Immature natural killer cell (primary cell): Measurements from ENCODE around the gene PRAC2. TPM values are rescaled to one million over a fixed set of nuclear protein-coding genes. Genes with fewer than 3 reads are reported as not detected.
"Not testable (repeated sequence)": the region's sequence is repeated elsewhere in the genome, so short reads cannot be mapped to it uniquely, and the experiment has no call there.

Source experiments
- DNase-seq, 3 donors: peaks; one replicate each; pipeline ENCODE4 v3.0.0; 2022; ENCODE audit warnings: mixed read lengths in 1 of 3
- H3K27ac Mint-ChIP-seq, 6 donors: one replicate each; pipeline ENCODE4 v1.8.0; 2020; ENCODE audit warnings: mixed read lengths in 6 of 6, mild to moderate bottlenecking in 5 of 6, inconsistent platforms in 4 of 6, moderate library complexity in 3 of 6
- H3K27me3 Mint-ChIP-seq, 3 donors: one replicate each; pipeline ENCODE4 v1.8.0; 2020 to 2021; ENCODE audit warnings: low read depth in 3 of 3, mild to moderate bottlenecking in 3 of 3, mixed read lengths in 3 of 3, moderate library complexity in 3 of 3, inconsistent platforms in 1 of 3
- H3K36me3 Mint-ChIP-seq, 3 donors: one replicate each; pipeline ENCODE4 v1.8.0; 2020; ENCODE audit warnings: mixed read lengths in 3 of 3, inconsistent platforms in 2 of 3, mild to moderate bottlenecking in 2 of 3
- H3K4me1 Mint-ChIP-seq, 2 donors: one replicate each; pipeline ENCODE4 v1.8.0; 2020; ENCODE audit warnings: inconsistent platforms in 2 of 2, mild to moderate bottlenecking in 2 of 2, mixed read lengths in 2 of 2, moderate library complexity in 1 of 2
- H3K4me3 Mint-ChIP-seq, 5 donors: one replicate each; pipeline ENCODE4 v1.8.0; 2020; ENCODE audit warnings: mild to moderate bottlenecking in 5 of 5, mixed read lengths in 5 of 5, inconsistent platforms in 3 of 5, moderate library complexity in 3 of 5
- H3K9me3 Mint-ChIP-seq, 6 donors: one replicate each; pipeline ENCODE4 v1.8.0; 2020; ENCODE audit warnings: mild to moderate bottlenecking in 6 of 6, mixed read lengths in 6 of 6, inconsistent platforms in 4 of 6, moderate library complexity in 3 of 6
- polyA plus RNA-seq, 3 donors: library from polyadenylated mRNA; unstranded; fragments of 300-500 nt; fragmentation: Illumina TruSeq; gene quantifications; one replicate each; pipeline ENCODE4 v1.2.3, GENCODE V29; 2021

Gene PRAC2
- polyA plus RNA-seq, 3 donors from 2014 or later = not detected

DNA sequence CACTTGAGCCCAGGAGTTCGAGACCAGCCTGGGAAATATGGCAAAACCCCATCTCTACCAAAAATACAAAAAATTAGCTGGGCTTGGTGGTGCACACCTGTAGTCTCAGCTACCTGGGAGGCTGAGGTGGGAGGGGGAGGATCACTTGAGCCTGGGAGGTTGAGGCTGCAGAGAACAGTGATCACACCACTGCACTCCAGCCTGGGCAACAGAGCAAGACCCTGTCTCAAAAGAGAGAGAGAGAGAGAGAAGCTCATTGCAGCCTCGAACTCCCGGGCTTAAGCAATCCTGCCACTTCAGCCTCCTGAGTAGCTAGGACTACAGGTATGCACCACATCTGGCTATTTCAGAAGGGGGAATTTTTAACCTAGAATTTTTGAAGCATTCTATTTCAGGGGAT, 6.4 kb upstream of the PRAC2 start:
- not testable (repeated sequence) for H3K4me3 Mint-ChIP-seq, H3K36me3 Mint-ChIP-seq, H3K9me3 Mint-ChIP-seq, H3K27ac Mint-ChIP-seq, DNase-seq
- peaks cover 41 to 47% (median 43%) of the 10 kb centered on the region in 3 donors for H3K27me3 Mint-ChIP-seq
- H3K4me1 Mint-ChIP-seq = peaks cover 13 to 25% of the 10 kb centered on the region in 2 donors

- H3K36me3 Mint-ChIP-seq = peaks cover 0 to 3% (median 0%) of the 10 kb centered on the region in 3 donors
- peaks cover 14 to 25% of the 10 kb centered on the region in 2 donors for H3K4me1 Mint-ChIP-seq
- H3K27ac Mint-ChIP-seq = no peak overlapping the region
- peaks cover 39 to 56% (median 52%) of the 10 kb centered on the region in 3 donors for H3K27me3 Mint-ChIP-seq
- H3K4me3 Mint-ChIP-seq = no peak overlapping the region
- no peak for DNase-seq
- H3K9me3 Mint-ChIP-seq = peaks cover 0 to 2% (median 0%) of the 10 kb centered on the region in 6 donors
These were observed 5.4 kb upstream of the PRAC2 start for GRCh38 chr17:48717367-48718226.

GRCh38 chr17:48718227-48718760, 4.7 kb upstream of the PRAC2 start:
- Mint-ChIP-seq H3K9me3 (peaks cover 0 to 2% (median 0%) of the 10 kb centered on the region in 6 donors), H3K27me3 (peaks cover 40 to 59% (median 58%) of the 10 kb centered on the region in 3 donors), H3K36me3 (peaks cover 0 to 3% (median 0%) of the 10 kb centered on the region in 3 donors), H3K4me1 (peaks cover 17 to 29% of the 10 kb centered on the region in 2 donors), H3K27ac (no peak overlapping the region), H3K4me3 (peak overlapping the region in 2 of 5 donors; percentile 41 to 42)
- no peak for DNase-seq

- H3K36me3 Mint-ChIP-seq = peaks cover 0 to 3% (median 0%) of the 10 kb centered on the region in 3 donors
- H3K27me3 Mint-ChIP-seq = peaks cover 42 to 66% (median 65%) of the 10 kb centered on the region in 3 donors
- H3K4me1 Mint-ChIP-seq = peaks cover 24 to 37% of the 10 kb centered on the region in 2 donors
- peak overlapping the region in 3 of 5 donors; percentile 30 to 55 (median 51) for H3K4me3 Mint-ChIP-seq
- DNase-seq = no peak
- H3K9me3 Mint-ChIP-seq = peaks cover 0 to 2% (median 0%) of the 10 kb centered on the region in 6 donors
- no peak overlapping the region for H3K27ac Mint-ChIP-seq
These were observed 4.0 kb upstream of the PRAC2 start for GRCh38 chr17:48718761-48719641.

- Mint-ChIP-seq H3K27me3 (peaks cover 46 to 73% (median 69%) of the 10 kb centered on the region in 3 donors), H3K9me3 (peaks cover 0 to 2% (median 0%) of the 10 kb centered on the region in 6 donors), H3K27ac (peak overlapping the region in 1 of 6 donors; percentile 28), H3K36me3 (peaks cover 0 to 3% (median 0%) of the 10 kb centered on the region in 3 donors), H3K4me3 (peak overlapping the region in 1 of 5 donors; percentile 51), H3K4me1 (peaks cover 31 to 44% of the 10 kb centered on the region in 2 donors)
- DNase-seq = no peak
These were observed 3.2 kb upstream of the PRAC2 start for GRCh38 chr17:48719642-48720265.

GRCh38 chr17:48720266-48721008, 2.5 kb upstream of the PRAC2 start:
- Mint-ChIP-seq H3K4me1 (peaks cover 36 to 51% of the 10 kb centered on the region in 2 donors), H3K9me3 (peaks cover 0 to 2% (median 0%) of the 10 kb centered on the region in 6 donors), H3K4me3 (peak overlapping the region in 4 of 5 donors; percentile 16 to 65 (median 36)), H3K27me3 (peaks cover 48 to 79% (median 73%) of the 10 kb centered on the region in 3 donors), H3K36me3 (peaks cover 0 to 3% (median 0%) of the 10 kb centered on the region in 3 donors), H3K27ac (peak overlapping the region in 2 of 6 donors; percentile 28)
- no peak for DNase-seq

DNA sequence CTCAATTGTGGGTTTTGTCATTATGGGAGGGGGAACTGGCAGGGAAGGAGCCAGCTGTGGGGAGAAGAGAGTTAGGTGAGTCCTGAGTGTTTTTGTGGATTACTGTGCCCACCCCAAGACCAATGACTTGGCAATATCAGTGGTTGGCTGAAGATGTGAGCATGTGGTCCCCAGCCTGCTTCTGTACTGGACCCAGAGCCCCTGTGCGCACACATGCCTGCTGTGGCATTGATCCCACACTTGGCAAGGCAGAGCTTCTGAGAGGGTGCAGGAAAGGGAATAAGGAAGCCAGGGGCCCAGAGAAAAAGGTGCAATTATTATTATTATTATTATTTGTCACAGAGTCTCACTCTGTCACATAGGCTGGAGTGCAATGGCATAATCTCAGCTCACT, 2.0 kb upstream of the PRAC2 start:
- H3K27me3 Mint-ChIP-seq = peaks cover 51 to 84% (median 77%) of the 10 kb centered on the region in 3 donors
- H3K9me3 Mint-ChIP-seq = peaks cover 0 to 4% (median 0%) of the 10 kb centered on the region in 6 donors
- H3K36me3 Mint-ChIP-seq = peaks cover 0 to 3% (median 0%) of the 10 kb centered on the region in 3 donors
- H3K27ac Mint-ChIP-seq = no peak overlapping the region
- no peak for DNase-seq
- H3K4me1 Mint-ChIP-seq = peaks cover 36 to 51% of the 10 kb centered on the region in 2 donors
- peak overlapping the region in 1 of 5 donors; percentile 65 for H3K4me3 Mint-ChIP-seq

GRCh38 chr17:48722201-48722907, 631 bp upstream of the PRAC2 start, which contains the start of gene PRAC1:
PRAC1 (minus strand) TSS chr17:48722518; CDS start chr17:48722392, 126 bp downstream.
- no peak for DNase-seq
- Mint-ChIP-seq H3K4me1 (peaks cover 36 to 51% of the 10 kb centered on the region in 2 donors), H3K9me3 (peaks cover 0 to 6% (median 0%) of the 10 kb centered on the region in 6 donors)

DNA sequence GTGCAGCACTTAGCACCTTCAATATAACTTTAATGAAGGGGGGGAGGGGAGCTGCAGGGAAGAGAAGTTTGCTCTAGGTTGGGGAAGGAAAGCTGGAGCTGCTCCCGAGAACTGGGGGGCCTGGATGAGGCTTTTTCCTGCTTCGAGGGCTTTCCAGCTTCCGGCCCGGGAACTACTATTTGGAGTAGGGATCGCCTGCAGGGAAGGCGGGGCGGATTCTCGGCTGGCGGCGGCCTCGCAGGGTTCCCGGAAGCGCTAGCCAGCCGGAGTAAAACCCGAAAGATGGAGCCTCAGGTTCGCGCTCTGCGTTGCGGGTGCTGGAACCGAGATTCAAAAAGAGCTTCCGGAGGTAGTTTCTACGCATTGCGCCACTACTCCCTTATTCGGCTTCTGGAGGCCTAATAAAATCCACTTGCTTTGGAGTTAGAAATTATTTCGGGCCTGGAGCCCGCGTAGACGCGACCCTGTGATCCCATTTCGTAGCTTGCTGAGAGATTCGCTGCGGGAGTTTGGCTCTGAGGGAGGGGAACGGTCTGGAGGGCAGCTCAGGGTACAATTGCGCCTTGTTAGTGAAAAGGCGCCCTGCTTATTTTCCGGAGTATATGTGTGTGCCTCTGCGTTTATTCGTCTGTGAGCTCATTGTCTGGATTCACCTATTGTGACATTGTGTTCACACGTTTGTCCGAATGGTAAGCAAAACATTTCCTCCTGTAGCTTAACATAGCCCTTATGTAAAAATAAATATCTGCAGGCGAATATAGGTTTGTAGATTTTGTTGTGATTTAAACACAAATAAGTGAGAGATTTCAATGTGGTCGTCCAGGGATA, 652 bp downstream of the PRAC2 start:
- Mint-ChIP-seq H3K36me3 (no peaks in the 10 kb centered on the region), H3K4me1 (peaks cover 32 to 40% of the 10 kb centered on the region in 2 donors), H3K27me3 (peaks cover 53 to 85% (median 83%) of the 10 kb centered on the region in 3 donors), H3K27ac (no peak overlapping the region), H3K9me3 (peaks cover 0 to 4% (median 0%) of the 10 kb centered on the region in 6 donors), H3K4me3 (peak overlapping the region; percentile 60 to 86 (median 78))
- no peak for DNase-seq

More at GRCh38 chr17:48722201-48722907, 631 bp upstream of the PRAC2 start, which contains the start of gene PRAC1:
- Mint-ChIP-seq H3K4me3 (peak within 1 kb of the TSS; percentile 18 to 86 (median 78)), H3K36me3 (peaks cover 0 to 3% (median 0%) of the 10 kb centered on the region in 3 donors), H3K27ac (no peak within 1 kb of the TSS), H3K27me3 (peaks cover 60 to 94% (median 85%) of the 10 kb centered on the region in 3 donors)

DNA sequence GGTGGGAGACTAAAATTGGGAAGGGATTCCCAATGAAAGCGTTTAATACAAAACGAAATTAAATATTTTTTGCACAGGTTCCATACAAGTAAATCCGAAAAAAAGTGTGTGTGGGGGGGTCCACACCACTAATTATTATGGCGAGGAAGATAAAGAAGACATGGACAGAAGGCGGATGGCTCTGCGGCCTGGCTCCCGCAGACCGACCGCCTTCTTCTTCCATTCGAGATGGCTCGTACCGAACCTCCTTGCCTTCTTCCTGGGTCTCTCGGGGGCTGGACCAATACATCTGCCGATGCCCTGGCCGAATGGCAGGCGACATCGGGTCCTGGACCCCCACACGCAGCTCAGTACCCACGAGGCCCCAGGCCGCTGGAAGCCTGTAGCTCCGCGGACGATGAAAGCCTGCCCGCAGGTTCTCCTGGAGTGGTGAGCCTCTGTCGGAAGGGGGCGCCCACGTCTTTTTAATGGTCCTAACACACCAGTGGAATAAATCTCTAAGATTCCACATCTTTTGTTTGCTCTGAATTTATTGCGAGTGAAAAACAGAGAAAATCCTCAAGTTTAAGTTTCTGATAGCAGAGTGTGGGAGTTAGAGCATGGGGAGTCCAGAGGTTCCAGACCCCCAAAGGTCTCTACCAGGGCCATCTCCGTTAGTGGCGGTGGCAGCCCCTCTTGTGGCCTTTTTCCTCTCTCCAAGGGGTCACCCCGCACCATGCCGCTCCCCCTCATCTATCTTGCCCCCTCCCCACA, 1.4 kb downstream of the PRAC2 start:
- Mint-ChIP-seq H3K27me3 (peaks cover 55 to 82% (median 82%) of the 10 kb centered on the region in 3 donors), H3K36me3 (no peaks in the 10 kb centered on the region), H3K4me3 (peak overlapping the region; percentile 74 to 86 (median 78)), H3K9me3 (peaks cover 0 to 4% (median 0%) of the 10 kb centered on the region in 6 donors), H3K4me1 (peaks cover 33 to 37% of the 10 kb centered on the region in 2 donors), H3K27ac (no peak overlapping the region)
- peak; percentile 61 to 68 (median 64) for DNase-seq
